SJSA1 (cell line): Measurements from ENCODE around the gene RNF175. TPM values are rescaled to one million over a fixed set of nuclear protein-coding genes. Genes with fewer than 3 reads are reported as not detected.

Source experiments
- DNase-seq, 2 experiments: peaks; one replicate each; pipeline ENCODE4 v3.0.0-alpha.2; 2015 to 2020; ENCODE audit warnings: low spot score in 2 of 2, low read depth in 1 of 2
- H3K27ac ChIP-seq: fragments of 250-450 bp; sonication (Bioruptor Pico); 2 replicates; pipeline ENCODE4 v1.5.1; 2020; ENCODE audit warnings: mild to moderate bottlenecking, moderate library complexity
- H3K27me3 ChIP-seq: fragments of 250-450 bp; sonication (Bioruptor Pico); replicated peaks from 2 replicates; pipeline ENCODE4 v1.5.1; 2020; ENCODE audit warnings: mild to moderate bottlenecking, moderate library complexity
- H3K36me3 ChIP-seq: fragments of 250-450 bp; sonication (Bioruptor Pico); 2 replicates; pipeline ENCODE4 v1.5.1; 2020; ENCODE audit warnings: mild to moderate bottlenecking
- H3K4me1 ChIP-seq: fragments of 250-450 bp; sonication (Bioruptor Pico); replicated peaks from 2 replicates; pipeline ENCODE4 v1.6.1; 2021; ENCODE audit warnings: mild to moderate bottlenecking
- H3K4me3 ChIP-seq: fragments of 250-450 bp; sonication (Bioruptor Pico); 2 replicates; pipeline ENCODE4 v1.5.1; 2020; ENCODE audit warnings: mild to moderate bottlenecking
- H3K9me3 ChIP-seq: fragments of 250-450 bp; sonication (Bioruptor Pico); replicated peaks from 2 replicates; pipeline ENCODE4 v1.5.1; 2020; ENCODE audit warnings: mild to moderate bottlenecking
- total RNA-seq: library from RNA; depleted of rRNA; stranded (reverse); fragments of >200 nt; shearing (Covaris generic); gene quantifications from 2 replicates; pipeline ENCODE4 v1.2.3, GENCODE V29; 2014

Gene RNF175
- total RNA-seq, 1 experiment from 2014 or later: not detected

DNA sequence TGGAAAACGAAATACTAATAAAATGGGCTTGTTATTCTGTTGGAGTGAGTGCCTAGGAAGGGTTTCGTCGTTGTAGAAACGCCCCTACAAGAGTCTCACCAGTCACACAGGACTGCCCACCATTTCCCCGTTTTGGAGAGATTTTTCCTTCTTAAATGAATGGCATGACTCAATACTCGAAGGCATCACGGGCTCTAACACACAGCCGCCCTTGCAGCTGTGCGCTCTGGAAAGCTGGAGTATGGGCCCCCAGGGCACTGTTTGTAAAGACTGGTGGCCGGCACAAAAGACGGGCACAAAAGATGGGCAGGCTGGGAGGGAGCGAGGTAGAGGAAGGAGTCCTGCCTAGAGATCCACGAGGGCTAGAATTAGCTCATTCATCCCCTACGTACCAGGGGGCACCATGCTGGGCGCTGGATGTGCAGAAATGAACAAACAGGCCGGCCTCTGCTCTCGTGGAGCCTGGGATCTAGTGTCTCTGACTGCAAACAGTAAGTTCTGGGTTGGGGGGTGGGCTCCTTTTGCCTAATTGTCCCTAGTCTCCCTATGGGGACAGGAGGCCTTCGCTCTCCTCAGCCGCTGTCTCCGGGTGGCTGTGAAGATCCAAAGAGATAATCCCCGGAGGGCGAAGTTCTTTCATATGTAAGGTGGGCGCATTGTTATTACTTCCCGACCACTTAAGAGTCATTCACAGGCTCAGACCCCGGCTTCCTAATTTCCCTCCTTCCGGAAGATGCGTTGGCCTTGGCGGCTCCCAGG is 30.1 kb upstream of the RNF175 start:
- Histone ChIP-seq H3K4me1 (no peaks in the 10 kb centered on the region), H3K4me3 (no peak overlapping the region), H3K27ac (no peak overlapping the region), H3K27me3 (peaks cover 22% of the 10 kb centered on the region), H3K9me3 (no peaks in the 10 kb centered on the region), H3K36me3 (no peaks in the 10 kb centered on the region)
- DNase-seq: no peak

DNA sequence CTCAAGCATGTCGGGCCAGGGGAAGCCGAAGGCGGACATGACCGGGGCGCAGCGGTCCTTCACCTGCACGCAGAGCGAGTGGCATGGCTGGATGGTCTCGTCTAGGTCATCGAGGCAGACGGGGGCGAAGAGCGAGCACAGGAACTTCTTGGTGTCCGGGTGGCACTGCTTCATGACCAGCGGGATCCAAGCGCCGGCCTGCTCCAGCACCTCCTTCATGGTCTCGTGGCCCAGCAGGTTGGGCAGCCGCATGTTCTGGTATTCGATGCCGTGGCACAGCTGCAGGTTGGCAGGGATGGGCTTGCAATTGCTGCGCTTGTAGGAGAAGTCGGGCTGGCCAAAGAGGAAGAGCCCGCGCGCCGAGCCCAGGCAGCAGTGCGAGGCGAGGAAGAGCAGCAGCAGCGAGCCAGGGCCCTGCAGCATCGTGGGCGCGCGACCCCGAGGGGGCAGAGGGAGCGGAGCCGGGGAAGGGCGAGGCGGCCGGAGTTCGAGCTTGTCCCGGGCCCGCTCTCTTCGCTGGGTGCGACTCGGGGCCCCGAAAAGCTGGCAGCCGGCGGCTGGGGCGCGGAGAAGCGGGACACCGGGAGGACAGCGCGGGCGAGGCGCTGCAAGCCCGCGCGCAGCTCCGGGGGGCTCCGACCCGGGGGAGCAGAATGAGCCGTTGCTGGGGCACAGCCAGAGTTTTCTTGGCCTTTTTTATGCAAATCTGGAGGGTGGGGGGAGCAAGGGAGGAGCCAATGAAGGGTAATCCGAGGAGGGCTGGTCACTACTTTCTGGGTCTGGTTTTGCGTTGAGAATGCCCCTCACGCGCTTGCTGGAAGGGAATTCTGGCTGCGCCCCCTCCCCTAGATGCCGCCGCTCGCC is 28.8 kb upstream of the RNF175 start, which contains the start of gene SFRP2:
Gene SFRP2 (minus strand): TSS at position 671 of the 864 bp plus-strand sequence. CDS start 248 bp downstream, at position 423.
- Histone ChIP-seq H3K27me3 (peaks cover 16% of the 10 kb centered on the region), H3K4me1 (no peaks in the 10 kb centered on the region), H3K36me3 (no peaks in the 10 kb centered on the region), H3K9me3 (no peaks in the 10 kb centered on the region), H3K27ac (no peak within 1 kb of the TSS), H3K4me3 (no peak within 1 kb of the TSS)
- no peak for DNase-seq

DNA sequence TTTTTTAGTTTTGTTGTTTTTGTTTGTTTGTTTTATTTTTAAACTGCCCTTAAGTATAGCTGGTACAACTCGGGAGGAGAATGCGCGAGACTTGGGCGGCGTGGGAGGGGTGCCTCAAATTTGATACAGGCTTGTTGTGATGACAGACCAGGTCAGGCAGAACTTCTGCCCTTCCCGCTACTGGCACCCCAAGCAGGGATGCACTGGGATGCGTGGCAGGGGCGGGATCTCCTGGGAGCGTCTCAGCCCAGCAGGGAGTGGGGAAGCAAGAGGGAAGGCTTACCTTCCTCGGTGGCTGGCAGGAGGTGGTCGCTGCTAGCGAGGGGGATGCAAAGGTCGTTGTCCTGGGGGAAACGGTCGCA is 28.2 kb upstream of the RNF175 start:
- H3K36me3 ChIP-seq: no peaks in the 10 kb centered on the region
- H3K4me3 ChIP-seq: no peak overlapping the region
- no peaks in the 10 kb centered on the region for H3K4me1 ChIP-seq
- H3K27ac ChIP-seq: no peak overlapping the region
- H3K27me3 ChIP-seq: peaks cover 15% of the 10 kb centered on the region
- no peaks in the 10 kb centered on the region for H3K9me3 ChIP-seq
- no peak for DNase-seq

DNA sequence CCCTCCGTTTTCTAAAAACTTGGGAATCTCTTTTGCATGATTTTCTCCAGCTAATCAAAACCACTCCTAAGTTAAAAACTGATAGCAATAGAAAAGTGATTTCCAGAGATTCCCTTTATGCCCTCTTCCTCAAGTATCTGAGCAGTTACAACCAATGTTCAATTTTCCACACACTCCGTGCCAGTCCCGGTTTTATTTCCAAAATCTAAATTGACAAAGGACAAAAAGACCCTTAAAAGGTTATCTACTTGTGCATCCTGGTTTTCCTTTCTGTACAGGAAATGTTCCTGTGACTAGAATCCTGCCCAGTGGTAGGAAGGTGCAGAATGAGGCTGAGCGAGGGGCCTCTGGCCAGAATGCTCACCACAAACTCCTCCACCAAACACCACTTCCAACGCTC is 27.8 kb upstream of the RNF175 start:
- Histone ChIP-seq H3K36me3 (no peaks in the 10 kb centered on the region), H3K4me1 (no peaks in the 10 kb centered on the region), H3K27me3 (peaks cover 15% of the 10 kb centered on the region), H3K4me3 (no peak overlapping the region), H3K27ac (no peak overlapping the region), H3K9me3 (no peaks in the 10 kb centered on the region)
- DNase-seq: no peak

DNA sequence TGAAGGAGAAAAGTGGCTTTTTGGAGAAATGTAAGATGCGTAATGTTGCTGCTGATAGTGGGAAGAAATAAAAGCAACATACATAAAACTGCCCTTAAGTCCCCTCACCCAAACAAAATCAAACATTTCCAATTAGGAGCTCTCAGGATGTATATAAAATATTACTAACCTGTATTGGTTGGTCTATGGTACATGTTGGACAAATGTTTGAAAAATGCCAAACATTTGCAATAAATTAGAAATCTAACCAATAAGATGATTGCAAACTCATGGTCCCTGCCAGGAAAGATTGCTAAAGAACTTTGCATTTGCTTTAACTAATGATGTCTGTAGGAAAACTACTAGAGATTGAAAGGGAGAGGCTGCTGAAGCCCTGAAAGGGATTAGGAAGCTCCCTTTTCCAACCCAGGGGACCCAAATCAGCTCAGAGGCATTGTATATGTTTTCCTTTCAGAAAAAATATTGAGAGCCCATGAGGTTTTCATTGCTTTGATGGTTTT is 27.3 kb upstream of the RNF175 start:
- DNase-seq: no peak
- Histone ChIP-seq H3K4me3 (no peak overlapping the region), H3K4me1 (no peaks in the 10 kb centered on the region), H3K9me3 (no peaks in the 10 kb centered on the region), H3K27ac (no peak overlapping the region), H3K27me3 (peaks cover 15% of the 10 kb centered on the region), H3K36me3 (no peaks in the 10 kb centered on the region)

DNA sequence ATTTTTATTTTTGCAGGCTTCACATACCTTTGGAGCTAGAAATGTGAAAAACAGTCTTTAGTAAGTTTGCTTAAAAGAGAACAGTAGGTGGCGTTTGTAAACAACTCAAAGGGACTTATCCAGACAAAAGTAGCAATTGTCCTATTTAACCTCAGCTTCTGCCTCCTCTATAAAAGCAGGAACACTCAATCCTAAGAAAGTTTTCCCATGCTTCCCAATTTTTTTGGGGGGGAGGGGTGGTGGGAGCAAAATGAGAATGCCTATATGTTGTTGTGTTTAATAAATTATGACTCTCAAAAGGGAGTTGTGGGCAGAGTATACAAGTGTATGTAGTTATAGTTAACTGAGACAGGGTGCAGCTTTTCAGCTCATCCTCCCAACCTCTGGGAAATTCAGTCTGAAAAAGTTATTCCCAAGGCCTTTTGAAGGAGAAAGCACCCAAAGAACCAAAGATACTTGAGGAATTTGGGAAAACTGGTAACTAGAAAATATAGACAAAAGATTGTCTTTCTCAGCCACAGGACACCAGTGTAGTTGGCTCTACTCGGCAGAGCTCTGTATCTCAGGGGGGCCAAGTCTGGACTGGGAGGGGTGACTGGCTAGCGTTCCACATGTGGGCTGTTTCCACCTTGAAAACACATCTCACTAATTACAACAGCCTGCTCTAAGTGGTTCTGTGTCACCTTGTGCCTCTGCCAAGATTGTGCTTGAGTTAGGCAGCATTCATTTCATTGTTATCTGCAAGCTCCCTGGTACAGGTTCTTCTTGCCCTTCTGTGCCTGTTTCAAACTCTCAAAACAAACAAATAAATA is 26.3 kb upstream of the RNF175 start:
- no peak overlapping the region for H3K4me3 ChIP-seq
- H3K36me3 ChIP-seq: no peaks in the 10 kb centered on the region
- peak in 1 of 2 experiments; percentile 5 for DNase-seq
- H3K27me3 ChIP-seq: peaks cover 15% of the 10 kb centered on the region
- no peaks in the 10 kb centered on the region for H3K4me1 ChIP-seq
- H3K9me3 ChIP-seq: no peaks in the 10 kb centered on the region
- no peak overlapping the region for H3K27ac ChIP-seq

DNA sequence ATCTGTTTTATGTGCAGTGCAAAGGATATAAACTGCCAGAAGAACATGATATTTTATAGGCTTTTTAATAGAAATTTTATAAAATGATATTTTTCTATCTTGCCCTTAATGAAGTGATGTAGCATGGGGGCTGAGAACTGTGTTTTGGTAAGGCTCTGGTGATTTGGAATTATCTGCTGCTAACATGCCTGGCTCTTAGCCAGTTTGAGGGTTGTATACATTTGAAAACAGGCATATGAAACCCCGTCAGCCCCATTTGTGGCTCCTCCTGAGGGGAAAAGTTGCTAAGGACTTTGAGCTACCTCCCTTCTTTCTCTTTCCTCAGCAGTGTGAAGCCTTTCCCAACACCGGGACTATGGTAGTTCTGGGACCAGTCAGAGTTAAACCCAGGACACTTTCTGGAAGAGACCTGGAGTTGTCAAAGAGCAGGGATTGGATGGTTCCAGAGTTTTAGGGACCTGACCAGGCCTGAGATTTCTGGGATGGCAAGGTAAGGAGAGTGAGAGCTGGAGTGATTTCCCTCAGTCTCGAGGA is 24.4 kb upstream of the RNF175 start:
- no peak for DNase-seq
- H3K27me3 ChIP-seq: peaks cover 16% of the 10 kb centered on the region
- H3K36me3 ChIP-seq: no peaks in the 10 kb centered on the region
- H3K4me3 ChIP-seq: no peak overlapping the region
- no peak overlapping the region for H3K27ac ChIP-seq
- H3K9me3 ChIP-seq: no peaks in the 10 kb centered on the region
- H3K4me1 ChIP-seq: no peaks in the 10 kb centered on the region

DNA sequence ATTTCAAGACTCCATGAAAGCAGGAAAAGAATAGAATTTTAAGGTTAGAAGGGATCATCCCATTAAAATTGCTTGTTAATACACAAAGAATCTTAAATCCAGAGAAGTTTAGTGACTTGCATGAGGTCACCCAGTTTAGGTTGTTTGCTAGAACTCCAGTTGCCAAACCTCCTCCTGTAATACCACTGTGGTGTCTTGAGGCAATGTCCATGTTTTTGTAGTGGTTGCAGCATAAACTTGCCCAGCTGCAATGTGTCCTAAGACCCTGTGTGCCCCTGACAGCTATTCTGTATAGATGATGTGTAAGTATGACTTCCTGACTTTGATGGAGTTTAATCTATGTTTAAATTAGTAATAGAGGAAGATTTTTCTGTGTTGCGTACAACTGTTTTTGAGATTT is 22.8 kb upstream of the RNF175 start:
- Histone ChIP-seq H3K36me3 (no peaks in the 10 kb centered on the region), H3K4me1 (no peaks in the 10 kb centered on the region), H3K4me3 (no peak overlapping the region), H3K27ac (no peak overlapping the region), H3K9me3 (no peaks in the 10 kb centered on the region), H3K27me3 (peaks cover 9% of the 10 kb centered on the region; the same call in 1 of the 2 replicates)
- DNase-seq: no peak

DNA sequence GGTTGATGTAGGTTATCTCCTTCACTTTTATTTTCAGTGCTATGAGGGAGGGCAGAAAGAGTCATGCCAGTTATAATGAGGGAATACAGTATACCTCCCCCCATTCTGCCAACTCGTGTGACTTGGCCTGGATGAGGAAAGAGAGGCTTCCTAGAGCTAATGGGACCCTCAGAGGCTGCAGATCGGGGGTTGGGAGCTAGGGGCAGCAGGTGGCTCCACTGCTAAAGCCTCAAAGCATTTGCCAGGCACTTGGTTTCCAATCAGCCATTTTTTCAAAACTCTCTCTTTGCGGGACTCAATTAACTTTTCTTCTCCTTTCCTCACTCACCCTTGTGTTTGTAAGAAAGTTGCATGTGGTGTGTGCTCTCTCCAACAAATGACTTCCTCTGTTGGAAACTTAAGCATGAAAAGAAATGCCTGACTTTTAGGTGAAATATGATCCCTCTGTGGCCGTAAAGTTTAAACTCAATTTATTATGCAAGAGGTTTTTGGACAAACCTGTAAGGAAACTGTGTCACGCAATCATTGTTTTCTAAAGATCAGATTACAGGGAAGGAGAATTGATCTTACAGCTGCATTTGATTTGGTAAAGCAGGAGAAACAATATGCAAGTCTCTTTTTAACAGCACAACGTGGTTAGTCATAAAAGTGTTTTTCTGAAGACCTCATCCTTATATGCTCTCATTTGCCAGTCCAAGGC is 22.0 kb upstream of the RNF175 start:
- Histone ChIP-seq H3K4me1 (no peaks in the 10 kb centered on the region), H3K9me3 (no peaks in the 10 kb centered on the region), H3K36me3 (no peaks in the 10 kb centered on the region), H3K27me3 (peaks cover 6% of the 10 kb centered on the region; the same call in 1 of the 2 replicates), H3K4me3 (no peak overlapping the region), H3K27ac (no peak overlapping the region)
- DNase-seq: no peak

DNA sequence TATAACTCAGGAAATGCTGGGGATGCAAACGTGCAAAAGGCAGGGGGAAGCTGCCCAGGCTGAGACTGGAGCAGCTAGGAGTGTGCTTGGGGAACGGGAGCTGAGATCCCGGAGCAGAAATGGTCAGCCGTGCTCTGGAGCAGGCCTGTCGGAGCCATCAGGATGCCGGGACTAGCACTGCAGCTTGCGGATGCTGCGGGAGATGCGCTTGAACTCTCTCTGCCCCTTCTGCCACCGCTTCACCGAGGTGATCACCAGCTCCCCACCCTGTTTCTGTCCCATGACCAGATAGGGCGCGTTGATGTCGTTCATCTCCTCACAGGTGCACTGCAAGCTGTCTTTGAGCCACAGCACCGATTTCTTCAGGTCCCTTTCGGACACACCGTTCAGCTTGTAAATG is 21.5 kb upstream of the RNF175 start:
- H3K9me3 ChIP-seq: no peaks in the 10 kb centered on the region
- H3K36me3 ChIP-seq: no peaks in the 10 kb centered on the region
- H3K27me3 ChIP-seq: peaks cover 6% of the 10 kb centered on the region; the same call in 1 of the 2 replicates
- H3K27ac ChIP-seq: no peak overlapping the region
- DNase-seq: no peak
- H3K4me1 ChIP-seq: no peaks in the 10 kb centered on the region
- H3K4me3 ChIP-seq: no peak overlapping the region

DNA sequence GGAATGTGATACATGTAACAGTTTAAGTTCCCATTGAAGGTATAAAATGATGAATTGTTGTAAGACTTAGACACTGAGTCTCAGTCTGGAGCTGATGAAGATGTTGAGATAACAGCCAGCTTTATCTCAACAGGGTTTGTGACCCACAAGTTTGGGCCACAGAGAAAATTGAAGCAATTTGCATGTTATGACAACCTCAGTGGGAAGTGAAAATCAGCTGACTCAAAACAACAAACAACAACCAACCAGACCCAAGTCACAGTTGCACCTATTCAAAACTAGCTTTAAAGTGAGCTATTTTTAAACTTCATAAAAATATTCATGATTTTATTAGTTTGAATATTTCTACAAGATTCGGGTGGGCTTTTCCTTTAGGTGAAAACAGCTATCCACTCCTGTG is 21.1 kb upstream of the RNF175 start:
- Histone ChIP-seq H3K4me1 (no peaks in the 10 kb centered on the region), H3K36me3 (no peaks in the 10 kb centered on the region), H3K27ac (no peak overlapping the region), H3K27me3 (peaks cover 6% of the 10 kb centered on the region; the same call in 1 of the 2 replicates), H3K9me3 (no peaks in the 10 kb centered on the region), H3K4me3 (no peak overlapping the region)
- no peak for DNase-seq

DNA sequence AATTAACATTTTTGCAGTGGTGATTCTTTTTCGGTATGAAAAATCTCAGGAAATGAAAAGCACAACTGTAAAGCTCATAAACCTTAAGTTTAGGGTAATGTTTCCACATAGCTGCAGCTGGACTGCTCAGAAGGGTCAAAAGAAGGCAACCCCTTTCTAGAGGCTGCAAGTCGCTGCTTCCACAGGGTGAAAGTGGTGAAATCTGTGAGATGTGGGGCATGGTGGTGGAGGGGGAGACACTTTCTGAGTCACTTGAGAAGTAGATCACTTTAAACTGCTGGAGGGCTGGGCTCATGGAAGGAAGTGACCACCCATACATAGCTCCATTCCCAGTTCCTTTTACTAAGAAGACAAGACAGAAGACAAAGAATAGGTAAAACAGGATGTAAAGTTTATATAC is 20.4 kb upstream of the RNF175 start:
- Histone ChIP-seq H3K4me1 (no peaks in the 10 kb centered on the region), H3K9me3 (no peaks in the 10 kb centered on the region), H3K36me3 (no peaks in the 10 kb centered on the region), H3K27me3 (peaks cover 6% of the 10 kb centered on the region; the same call in 1 of the 2 replicates), H3K27ac (no peak overlapping the region), H3K4me3 (no peak overlapping the region)
- DNase-seq: no peak

DNA sequence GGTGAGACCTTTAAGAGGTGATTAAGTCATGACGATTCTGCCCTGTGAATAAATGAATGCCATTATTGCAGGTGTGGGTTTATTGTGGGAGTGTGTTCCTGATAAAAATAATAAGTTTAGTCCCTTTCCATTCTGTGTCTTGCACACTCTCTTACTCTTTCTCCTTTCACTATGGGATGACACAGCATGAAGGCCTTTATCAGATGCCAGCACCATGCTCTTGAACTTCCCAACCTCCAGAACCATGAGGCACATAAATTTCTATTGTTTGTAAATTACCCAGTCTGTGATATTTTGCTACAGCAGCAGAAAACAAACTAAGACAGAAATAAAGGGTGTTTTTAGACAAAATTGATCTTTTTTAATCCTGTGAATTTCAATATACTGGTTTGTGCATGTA is 18.6 kb upstream of the RNF175 start:
- Histone ChIP-seq H3K27me3 (peaks cover 6% of the 10 kb centered on the region; the same call in 1 of the 2 replicates), H3K4me3 (no peak overlapping the region), H3K9me3 (no peaks in the 10 kb centered on the region), H3K27ac (no peak overlapping the region), H3K4me1 (no peaks in the 10 kb centered on the region), H3K36me3 (no peaks in the 10 kb centered on the region)
- DNase-seq: no peak
